Karpas-422 (cell line): Measurements from ENCODE around the gene MAFB. TPM values are rescaled to one million over a fixed set of nuclear protein-coding genes. Genes with fewer than 3 reads are reported as not detected.

ENCODE experiments used
- DNase-seq: peaks from one replicate; pipeline ENCODE4 v3.0.0-alpha.2; 2015
- H2AFZ ChIP-seq: fragments of 200-600 bp; sonication (generic); 2 replicates; pipeline ENCODE4 v1.6.1; 2014; ENCODE audit warnings: antibody characterized with exemption, low read length, mixed read lengths
- H3K27ac ChIP-seq: fragments of 200-600 bp; sonication (generic); 2 replicates; pipeline ENCODE4 v1.5.1; 2014; ENCODE audit warnings: mild to moderate bottlenecking, low read length, moderate library complexity
- H3K27me3 ChIP-seq: fragments of 200-600 bp; sonication (generic); 2 replicates; pipeline ENCODE4 v1.6.1; 2014; ENCODE audit warnings: low read length, mixed read lengths
- H3K36me3 ChIP-seq: fragments of 200-600 bp; sonication (generic); 2 replicates; pipeline ENCODE4 v1.6.1; 2014; ENCODE audit warnings: low read length, mixed read lengths; ENCODE audit not compliant: insufficient read depth
- H3K4me1 ChIP-seq: fragments of 200-600 bp; sonication (generic); 2 replicates; pipeline ENCODE4 v1.6.1; 2014; ENCODE audit warnings: mild to moderate bottlenecking, low read length, mixed read lengths
- H3K4me2 ChIP-seq: fragments of 200-600 bp; sonication (generic); 2 replicates; pipeline ENCODE4 v1.6.1; 2014; ENCODE audit warnings: low read length, low read depth, mild to moderate bottlenecking; ENCODE audit not compliant: poor library complexity, severe bottlenecking
- H3K4me3 ChIP-seq: fragments of 200-600 bp; sonication (generic); 2 replicates; pipeline ENCODE4 v1.5.1; 2014; ENCODE audit warnings: mild to moderate bottlenecking, antibody characterized with exemption, low read length, mixed read lengths
- H3K79me2 ChIP-seq: fragments of 200-600 bp; sonication (generic); 2 replicates; pipeline ENCODE4 v1.6.1; 2014; ENCODE audit warnings: mild to moderate bottlenecking, low read length, mixed read lengths
- H3K9ac ChIP-seq: fragments of 200-600 bp; sonication (generic); 2 replicates; pipeline ENCODE4 v1.6.0; 2014; ENCODE audit warnings: low read length
- H3K9me2 ChIP-seq: fragments of 200-600 bp; sonication (generic), shearing (Covaris generic); replicated peaks from 2 replicates; pipeline ENCODE4 v1.6.0; 2014; ENCODE audit warnings: mild to moderate bottlenecking, low read length, moderate library complexity; ENCODE audit not compliant: insufficient read depth
- H3K9me3 ChIP-seq: fragments of 300-700, 200-600 bp; sonication (generic); 2 replicates; pipeline ENCODE4 v1.6.1; 2014; ENCODE audit warnings: low read length, mixed read lengths
- H4K20me1 ChIP-seq: fragments of 200-600 bp; sonication (generic); 2 replicates; pipeline ENCODE4 v1.6.1; 2014; ENCODE audit warnings: mild to moderate bottlenecking, antibody characterized with exemption, low read length, low read depth; ENCODE audit not compliant: insufficient read depth
- total RNA-seq: library from RNA; depleted of rRNA; stranded (reverse); fragments of >200 nt; shearing (Covaris generic); gene quantifications from 2 replicates; pipeline ENCODE4 v1.2.3, GENCODE V29; 2014; ENCODE audit warnings: low replicate concordance

The MAFB gene
- total RNA-seq, 1 experiment from 2014 or later, result not detected

DNA sequence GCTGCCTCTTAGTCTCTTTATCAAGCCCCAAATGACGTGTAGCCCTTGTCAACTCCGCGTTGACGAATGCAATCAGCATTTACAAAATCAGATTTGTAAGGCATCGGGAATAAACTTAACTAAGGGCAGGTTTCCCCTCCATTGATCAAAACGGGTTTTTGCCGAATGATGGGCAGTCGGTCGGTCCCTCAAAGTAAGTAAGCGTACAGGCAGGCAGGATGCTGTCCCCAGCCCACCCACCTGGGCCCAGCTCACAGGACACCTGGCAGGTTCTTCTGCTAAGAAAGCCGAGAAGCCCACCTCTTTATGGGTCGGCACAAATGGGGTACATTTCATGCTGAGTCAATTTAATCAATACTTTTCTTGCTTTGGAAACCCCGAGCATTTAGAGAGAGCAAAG, 22.0 kb upstream of the MAFB start:
- H3K36me3 ChIP-seq, result no peaks in the 10 kb centered on the region
- DNase-seq, result no peak
- H3K4me1 ChIP-seq, result no peaks in the 10 kb centered on the region
- H3K27ac ChIP-seq, result no peak overlapping the region
- H3K4me3 ChIP-seq, result no peak overlapping the region
- no peaks in the 10 kb centered on the region for H3K27me3 ChIP-seq
- H3K79me2 ChIP-seq, result no peaks in the 10 kb centered on the region
- H3K4me2 ChIP-seq, result no peak overlapping the region
- H3K9me2 ChIP-seq, result no peaks in the 10 kb centered on the region
- no peaks in the 10 kb centered on the region for H3K9me3 ChIP-seq
- H4K20me1 ChIP-seq, result no peaks in the 10 kb centered on the region
- H2AFZ ChIP-seq, result no peak overlapping the region
- H3K9ac ChIP-seq, result no peak overlapping the region

DNA sequence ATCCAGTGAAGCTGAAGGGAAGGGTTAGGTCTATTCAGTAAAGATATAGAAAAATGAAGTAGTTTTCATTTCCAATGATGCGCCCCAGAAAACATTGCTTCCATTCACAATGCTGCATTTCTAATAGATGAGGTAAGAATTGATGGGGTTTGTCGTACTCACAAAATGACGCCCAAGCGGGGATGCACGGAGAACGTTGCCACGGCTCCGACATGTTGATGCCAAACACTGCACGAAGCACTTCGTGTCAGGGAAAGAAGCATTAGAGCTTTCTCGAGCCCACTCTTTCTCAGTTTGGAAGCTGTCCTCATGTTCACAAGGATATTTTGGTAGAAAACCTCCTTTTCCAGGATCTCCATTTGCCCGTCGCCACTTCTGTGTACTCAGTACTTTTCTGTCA, 21.6 kb upstream of the MAFB start:
- no peak overlapping the region for H3K27ac ChIP-seq
- H3K4me1 ChIP-seq, result no peaks in the 10 kb centered on the region
- no peaks in the 10 kb centered on the region for H3K79me2 ChIP-seq
- no peak overlapping the region for H3K4me3 ChIP-seq
- H3K9me2 ChIP-seq, result no peaks in the 10 kb centered on the region
- H3K4me2 ChIP-seq, result no peak overlapping the region
- no peaks in the 10 kb centered on the region for H3K9me3 ChIP-seq
- DNase-seq, result no peak
- H3K27me3 ChIP-seq, result no peaks in the 10 kb centered on the region
- H4K20me1 ChIP-seq, result no peaks in the 10 kb centered on the region
- H3K9ac ChIP-seq, result no peak overlapping the region
- no peaks in the 10 kb centered on the region for H3K36me3 ChIP-seq
- no peak overlapping the region for H2AFZ ChIP-seq

DNA sequence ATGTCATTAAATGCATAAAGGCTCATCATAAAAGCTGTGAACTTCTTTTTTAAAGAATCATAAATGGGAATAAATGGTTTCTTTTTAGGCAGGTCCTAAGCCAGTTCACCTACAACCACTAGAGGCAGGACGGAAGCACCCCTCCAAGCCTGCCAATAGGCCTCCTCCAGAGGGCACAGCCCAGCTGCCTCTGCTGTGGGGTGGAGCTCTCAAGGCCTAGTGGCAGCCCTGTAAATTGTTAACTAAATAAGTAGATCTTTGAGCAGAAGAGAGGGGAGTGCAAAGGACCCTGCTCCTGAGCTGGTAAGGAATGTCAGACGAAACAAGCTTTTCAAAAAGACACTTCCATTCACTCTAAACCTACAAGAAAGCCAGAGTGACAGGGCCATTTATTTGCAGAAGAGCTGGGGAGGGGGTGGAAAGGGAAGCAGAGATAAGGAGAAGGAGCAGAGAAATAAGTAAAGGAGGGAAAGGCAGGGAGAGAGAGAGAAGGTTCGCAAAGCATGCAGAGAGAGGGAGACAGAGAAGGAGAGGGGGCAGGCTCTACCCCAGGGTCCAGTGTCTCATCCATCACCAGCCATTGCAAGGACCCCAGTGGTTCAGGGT, 18.0 kb upstream of the MAFB start:
- H3K9me3 ChIP-seq, result no peaks in the 10 kb centered on the region
- H3K4me2 ChIP-seq, result no peak overlapping the region
- no peaks in the 10 kb centered on the region for H3K4me1 ChIP-seq
- no peak overlapping the region for H3K27ac ChIP-seq
- H3K9me2 ChIP-seq, result no peaks in the 10 kb centered on the region
- H2AFZ ChIP-seq, result no peak overlapping the region
- no peak overlapping the region for H3K9ac ChIP-seq
- H3K27me3 ChIP-seq, result 0 out of 2 replicates have a peak, but pooled peaks cover 4% of the 10 kb centered on the region
- H3K4me3 ChIP-seq, result no peak overlapping the region
- no peaks in the 10 kb centered on the region for H3K36me3 ChIP-seq
- DNase-seq, result peak; percentile 75
- no peaks in the 10 kb centered on the region for H4K20me1 ChIP-seq
- H3K79me2 ChIP-seq, result no peaks in the 10 kb centered on the region

DNA sequence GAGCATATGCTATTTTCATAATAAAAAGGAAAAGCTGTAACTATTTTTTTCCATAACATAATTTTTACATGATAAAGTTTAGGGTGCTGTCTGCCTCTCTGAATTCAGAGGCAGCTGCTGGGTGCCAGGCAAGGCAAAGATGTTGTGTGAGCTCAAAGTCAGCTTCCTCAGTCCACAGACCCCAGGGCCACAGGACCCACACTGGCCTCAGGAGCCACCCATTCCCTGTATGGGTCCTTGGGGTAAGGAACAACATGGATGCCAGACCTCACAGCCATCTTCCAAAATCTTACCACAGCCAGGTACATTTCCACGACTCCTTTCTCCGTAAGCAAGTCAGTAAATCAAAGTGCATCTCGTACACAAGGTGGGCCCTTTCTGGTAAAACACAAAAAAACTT, 16.4 kb upstream of the MAFB start:
- H3K9ac ChIP-seq, result no peak overlapping the region
- H3K4me2 ChIP-seq, result no peak overlapping the region
- H3K9me3 ChIP-seq, result no peaks in the 10 kb centered on the region
- H2AFZ ChIP-seq, result no peak overlapping the region
- no peak for DNase-seq
- no peaks in the 10 kb centered on the region for H3K9me2 ChIP-seq
- H4K20me1 ChIP-seq, result no peaks in the 10 kb centered on the region
- no peaks in the 10 kb centered on the region for H3K36me3 ChIP-seq
- no peak overlapping the region for H3K27ac ChIP-seq
- H3K4me1 ChIP-seq, result no peaks in the 10 kb centered on the region
- 0 out of 2 replicates have a peak, but pooled peaks cover 4% of the 10 kb centered on the region for H3K27me3 ChIP-seq
- no peaks in the 10 kb centered on the region for H3K79me2 ChIP-seq
- H3K4me3 ChIP-seq, result no peak overlapping the region

DNA sequence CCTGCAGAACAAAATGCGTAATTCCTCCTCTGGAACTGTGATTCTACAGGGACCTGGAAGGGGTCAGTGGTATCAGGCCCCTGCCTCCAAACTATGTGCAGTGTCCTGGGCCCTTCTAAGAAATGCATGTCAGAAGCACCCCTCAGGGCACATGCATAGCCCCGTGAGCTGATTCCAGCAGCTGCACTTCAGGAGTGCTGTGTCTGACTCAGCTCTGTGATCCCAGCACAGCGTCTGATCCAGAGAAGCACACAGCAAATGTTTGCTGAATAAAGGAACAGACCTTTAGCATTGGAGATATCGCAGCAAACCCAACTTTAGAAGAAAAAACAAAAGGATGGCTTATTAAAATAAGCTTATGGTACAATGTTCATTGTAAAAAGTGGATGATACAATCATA, 15.8 kb upstream of the MAFB start:
- Histone ChIP-seq H3K4me1 (no peaks in the 10 kb centered on the region), H3K4me3 (no peak overlapping the region), H2AFZ (no peak overlapping the region), H4K20me1 (no peaks in the 10 kb centered on the region), H3K9me2 (no peaks in the 10 kb centered on the region), H3K27me3 (0 out of 2 replicates have a peak, but pooled peaks cover 4% of the 10 kb centered on the region), H3K36me3 (no peaks in the 10 kb centered on the region), H3K79me2 (no peaks in the 10 kb centered on the region), H3K27ac (no peak overlapping the region), H3K4me2 (no peak overlapping the region), H3K9ac (no peak overlapping the region), H3K9me3 (no peaks in the 10 kb centered on the region)
- DNase-seq, result no peak

DNA sequence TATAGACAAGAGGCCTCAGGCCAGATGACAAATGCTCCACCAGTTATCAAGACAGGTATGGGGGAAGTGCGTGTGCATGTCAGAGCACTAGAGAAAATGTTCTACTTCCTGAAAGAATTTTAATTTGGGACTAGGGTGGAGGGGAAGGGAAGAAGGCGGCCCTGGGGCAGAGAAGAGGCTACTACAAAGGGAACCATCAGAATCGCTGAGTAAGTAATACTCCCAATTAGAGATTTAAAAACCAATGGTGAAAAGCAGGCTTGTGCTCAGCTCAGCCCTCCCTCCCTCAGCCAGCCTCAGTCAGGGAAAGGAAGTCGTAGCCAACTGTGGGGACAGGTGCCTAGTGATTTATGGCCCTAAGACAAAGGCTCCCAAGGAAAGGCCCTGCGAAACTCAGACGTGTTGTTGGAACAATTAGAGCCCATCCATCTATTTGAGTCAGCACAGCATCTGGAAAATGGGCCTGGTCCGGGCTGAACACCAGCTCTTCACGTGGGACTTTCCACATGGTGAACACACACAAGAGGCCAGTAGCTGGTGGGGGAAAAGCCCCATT, 15.0 kb upstream of the MAFB start:
- Histone ChIP-seq H3K27ac (no peak overlapping the region), H3K36me3 (no peaks in the 10 kb centered on the region), H3K27me3 (0 out of 2 replicates have a peak, but pooled peaks cover 4% of the 10 kb centered on the region), H2AFZ (no peak overlapping the region), H3K4me1 (no peaks in the 10 kb centered on the region), H4K20me1 (no peaks in the 10 kb centered on the region), H3K79me2 (no peaks in the 10 kb centered on the region), H3K9me2 (no peaks in the 10 kb centered on the region), H3K9ac (no peak overlapping the region), H3K4me2 (no peak overlapping the region), H3K4me3 (no peak overlapping the region), H3K9me3 (no peaks in the 10 kb centered on the region)
- DNase-seq, result no peak

DNA sequence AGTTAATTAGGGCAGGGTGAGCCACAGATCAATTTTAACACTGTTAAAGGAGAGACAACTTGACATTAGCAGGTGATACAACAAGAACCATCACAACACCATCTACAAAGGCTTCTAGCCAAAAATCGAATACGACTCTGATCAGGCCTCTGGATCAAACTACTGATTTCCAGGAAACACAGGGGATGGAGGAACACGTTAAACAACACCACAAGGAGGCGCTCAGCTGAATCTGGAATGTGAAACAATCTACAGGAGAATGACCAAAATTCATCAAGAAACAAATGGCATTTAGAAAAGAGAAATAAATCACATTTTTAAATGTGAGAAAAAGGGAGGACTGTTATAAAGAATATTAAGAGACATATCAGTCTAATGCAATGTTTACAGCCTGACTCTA, 13.5 kb upstream of the MAFB start:
- Histone ChIP-seq H3K9me2 (no peaks in the 10 kb centered on the region), H3K9me3 (no peaks in the 10 kb centered on the region), H3K79me2 (no peaks in the 10 kb centered on the region), H3K36me3 (no peaks in the 10 kb centered on the region), H3K4me1 (no peaks in the 10 kb centered on the region), H3K27ac (no peak overlapping the region), H2AFZ (no peak overlapping the region), H3K4me2 (no peak overlapping the region), H3K27me3 (0 out of 2 replicates have a peak, but pooled peaks cover 4% of the 10 kb centered on the region), H3K9ac (no peak overlapping the region), H3K4me3 (no peak overlapping the region), H4K20me1 (no peaks in the 10 kb centered on the region)
- peak; percentile 48 for DNase-seq

DNA sequence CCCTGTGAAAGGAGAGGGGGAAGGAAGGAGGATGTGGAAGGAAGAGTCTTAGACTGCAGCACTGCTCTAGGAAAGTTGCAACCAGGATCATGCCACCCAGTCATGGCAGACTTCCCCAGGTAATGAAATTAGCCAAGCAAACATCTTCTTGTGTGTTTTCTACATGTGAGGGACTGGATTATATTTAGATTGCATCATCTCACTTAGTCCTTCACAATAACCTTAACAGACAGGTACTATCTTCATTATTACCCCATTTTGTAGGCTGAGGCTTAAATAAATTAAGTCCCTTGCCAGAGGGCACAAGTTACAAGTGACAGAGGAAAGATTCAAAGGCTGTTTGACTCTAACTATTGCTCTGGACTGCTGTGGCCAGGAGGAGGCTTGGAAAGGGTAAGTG, 9.7 kb upstream of the MAFB start:
- no peaks in the 10 kb centered on the region for H3K9me3 ChIP-seq
- no peak overlapping the region for H2AFZ ChIP-seq
- no peaks in the 10 kb centered on the region for H3K9me2 ChIP-seq
- H3K4me3 ChIP-seq, result no peak overlapping the region
- no peak overlapping the region for H3K4me2 ChIP-seq
- no peaks in the 10 kb centered on the region for H4K20me1 ChIP-seq
- H3K4me1 ChIP-seq, result no peaks in the 10 kb centered on the region
- no peaks in the 10 kb centered on the region for H3K79me2 ChIP-seq
- no peak for DNase-seq
- no peak overlapping the region for H3K9ac ChIP-seq
- no peaks in the 10 kb centered on the region for H3K36me3 ChIP-seq
- no peak overlapping the region for H3K27ac ChIP-seq
- no peaks in the 10 kb centered on the region for H3K27me3 ChIP-seq
